GM12865 (cell line): ENCODE results near the gene ARHGAP6.
A peak's percentile ranks its signal among the peaks of the same experiment; 100 is the strongest.

Experiments
- DNase-seq: peaks from one replicate; pipeline ENCODE4 v3.0.0; 2010; ENCODE audit warnings: low read depth
- H3K4me3 ChIP-seq: 2 replicates; pipeline ENCODE4 v1.5.1; 2011; ENCODE audit warnings: mild to moderate bottlenecking, low read depth, low read length, control low read depth
- TF ChIP-seq, protein P1 (sequence below): IDR thresholded peaks from 2 replicates; pipeline ENCODE4 v1.5.1; 2011; ENCODE audit warnings: low read length, control low read depth, low read depth, inconsistent platforms; ENCODE audit not compliant: insufficient read depth; ENCODE audit errors: missing control alignments

ARHGAP6 gene

DNA sequence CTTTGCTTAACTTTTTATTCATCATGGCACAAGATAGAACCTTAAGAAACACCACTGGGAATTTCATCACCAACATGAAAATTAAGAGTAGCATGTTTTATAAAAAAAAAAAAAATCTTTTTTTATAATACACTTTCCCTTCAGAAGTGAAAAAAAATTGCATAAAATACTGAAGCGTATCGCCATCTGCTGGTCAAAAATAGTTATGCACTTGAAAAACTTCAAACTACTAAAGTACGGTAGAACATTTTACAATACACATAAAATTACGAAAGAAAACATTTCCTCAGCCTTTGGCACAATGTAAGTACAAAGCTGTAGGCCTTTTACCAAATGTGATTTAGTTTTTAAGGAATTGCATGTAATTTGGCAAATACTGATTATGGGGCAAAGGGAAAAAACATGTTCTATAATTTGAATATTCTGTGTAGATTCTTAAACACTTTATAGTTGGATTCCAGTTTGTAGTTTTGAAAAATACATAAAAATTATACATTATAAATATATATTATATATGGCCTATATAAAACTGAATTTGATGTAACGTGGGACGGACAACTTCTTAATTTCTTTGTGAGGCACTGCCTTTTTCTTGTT, 528.1 kb downstream of the ARHGAP6 start:
- DNase-seq, result peak; percentile 34
- TF ChIP-seq, protein P1, sequence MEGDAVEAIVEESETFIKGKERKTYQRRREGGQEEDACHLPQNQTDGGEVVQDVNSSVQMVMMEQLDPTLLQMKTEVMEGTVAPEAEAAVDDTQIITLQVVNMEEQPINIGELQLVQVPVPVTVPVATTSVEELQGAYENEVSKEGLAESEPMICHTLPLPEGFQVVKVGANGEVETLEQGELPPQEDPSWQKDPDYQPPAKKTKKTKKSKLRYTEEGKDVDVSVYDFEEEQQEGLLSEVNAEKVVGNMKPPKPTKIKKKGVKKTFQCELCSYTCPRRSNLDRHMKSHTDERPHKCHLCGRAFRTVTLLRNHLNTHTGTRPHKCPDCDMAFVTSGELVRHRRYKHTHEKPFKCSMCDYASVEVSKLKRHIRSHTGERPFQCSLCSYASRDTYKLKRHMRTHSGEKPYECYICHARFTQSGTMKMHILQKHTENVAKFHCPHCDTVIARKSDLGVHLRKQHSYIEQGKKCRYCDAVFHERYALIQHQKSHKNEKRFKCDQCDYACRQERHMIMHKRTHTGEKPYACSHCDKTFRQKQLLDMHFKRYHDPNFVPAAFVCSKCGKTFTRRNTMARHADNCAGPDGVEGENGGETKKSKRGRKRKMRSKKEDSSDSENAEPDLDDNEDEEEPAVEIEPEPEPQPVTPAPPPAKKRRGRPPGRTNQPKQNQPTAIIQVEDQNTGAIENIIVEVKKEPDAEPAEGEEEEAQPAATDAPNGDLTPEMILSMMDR, result peak; percentile 21

DNA sequence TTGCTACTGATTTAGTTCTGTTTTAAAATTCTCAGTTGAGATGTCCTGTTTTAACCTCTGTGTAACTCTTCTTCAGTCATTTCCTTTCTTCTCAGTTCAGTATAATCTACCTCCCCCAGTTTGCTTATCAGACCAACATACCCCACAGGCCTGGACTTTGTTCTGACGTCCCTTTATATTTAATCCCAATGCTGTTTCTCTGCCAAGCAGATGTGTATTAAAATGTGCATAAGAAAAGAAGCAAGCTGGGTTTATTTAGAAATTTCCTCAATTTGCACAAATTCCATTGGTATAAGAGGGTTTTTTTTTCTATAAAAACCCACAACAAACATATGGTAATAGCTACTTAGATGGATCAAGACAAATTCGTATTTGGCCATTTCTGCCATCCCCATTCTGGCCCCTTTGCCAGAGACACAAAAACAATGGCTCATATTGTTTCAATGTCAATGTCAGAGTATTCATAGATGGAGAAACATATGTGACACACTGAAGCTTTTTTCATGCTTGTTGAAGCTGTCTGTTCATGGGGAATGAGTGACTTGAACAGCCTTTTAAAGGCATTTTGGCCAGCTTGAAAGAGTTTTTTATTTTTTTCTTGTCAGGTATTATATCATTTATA, 530.0 kb downstream of the ARHGAP6 start:
- no peak overlapping the region for H3K4me3 ChIP-seq
- TF ChIP-seq, protein P1, result no peak
- no peak for DNase-seq

More for the DNA sequence above, 528.1 kb downstream of the ARHGAP6 start:
- H3K4me3 ChIP-seq, result no peak overlapping the region

DNA sequence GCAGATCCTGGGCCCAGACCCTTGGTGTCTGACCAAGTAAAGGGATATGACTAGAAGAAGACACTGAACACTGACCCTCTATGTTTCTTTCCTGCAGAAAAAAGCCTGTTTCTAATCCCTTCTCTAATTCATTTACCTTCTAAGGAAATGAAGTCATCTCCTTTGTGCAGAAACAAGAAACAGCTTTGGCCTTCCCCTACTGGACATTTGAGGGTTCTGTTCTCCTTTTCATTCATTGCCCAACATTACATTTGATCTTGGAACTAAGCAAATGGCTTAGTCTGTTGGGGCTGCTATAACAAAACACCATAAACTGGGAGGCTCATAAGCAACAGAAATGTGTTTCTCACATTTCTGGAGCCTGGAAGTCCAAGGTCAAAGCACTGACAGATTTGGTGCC, 534.6 kb downstream of the ARHGAP6 start:
- TF ChIP-seq, protein P1, result no peak
- H3K4me3 ChIP-seq, result no peak overlapping the region
- DNase-seq, result no peak

DNA sequence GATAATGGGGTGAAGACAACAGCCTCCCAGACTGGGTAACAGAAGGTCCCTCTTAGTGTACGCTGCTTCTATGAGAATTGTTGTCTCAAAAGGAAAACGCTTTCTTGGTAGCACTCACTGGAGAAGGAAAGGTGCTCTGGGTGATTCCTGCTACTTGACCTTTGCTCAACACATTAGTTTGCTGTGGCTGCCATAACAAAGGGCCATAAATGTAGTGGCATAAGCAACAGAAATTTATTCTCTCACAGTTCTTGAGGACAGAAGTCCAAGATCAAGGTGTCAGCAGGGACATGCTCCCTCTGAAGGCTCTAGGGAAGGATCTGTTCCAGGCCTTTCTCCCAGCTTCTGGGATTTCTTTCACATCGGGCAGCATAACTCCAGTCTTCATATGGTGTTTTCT, 535.6 kb downstream of the ARHGAP6 start:
- H3K4me3 ChIP-seq, result no peak overlapping the region
- DNase-seq, result no peak
- TF ChIP-seq, protein P1, result no peak

DNA sequence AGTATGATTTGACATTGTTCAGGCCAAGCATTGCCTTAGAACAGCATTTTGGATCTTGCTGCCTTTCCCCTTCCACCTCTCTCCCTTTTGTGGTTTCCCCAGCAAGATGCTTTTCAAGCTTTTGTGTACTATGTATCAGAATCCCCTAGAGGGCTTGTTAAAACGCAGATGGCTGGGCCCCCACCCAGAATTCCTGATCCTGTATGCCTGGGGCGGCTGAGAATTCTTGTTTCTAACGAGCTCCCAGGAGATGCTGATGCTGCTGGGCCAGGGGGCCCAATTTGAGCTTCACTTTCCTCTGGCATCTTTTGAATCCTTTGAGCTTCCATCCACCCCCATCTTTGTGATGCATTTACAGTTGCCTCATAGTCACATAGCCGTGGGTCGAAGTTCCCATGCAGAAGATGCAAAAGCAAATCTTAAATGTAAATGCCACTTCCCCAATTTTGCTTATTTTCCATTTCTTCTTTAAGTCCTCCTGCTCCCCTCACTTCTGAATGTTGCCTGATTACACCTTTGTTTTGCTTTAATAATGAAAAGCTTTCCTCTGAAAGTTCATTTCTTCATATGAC, 536.1 kb downstream of the ARHGAP6 start:
- TF ChIP-seq, protein P1, result no peak
- H3K4me3 ChIP-seq, result no peak overlapping the region
- DNase-seq, result no peak

DNA sequence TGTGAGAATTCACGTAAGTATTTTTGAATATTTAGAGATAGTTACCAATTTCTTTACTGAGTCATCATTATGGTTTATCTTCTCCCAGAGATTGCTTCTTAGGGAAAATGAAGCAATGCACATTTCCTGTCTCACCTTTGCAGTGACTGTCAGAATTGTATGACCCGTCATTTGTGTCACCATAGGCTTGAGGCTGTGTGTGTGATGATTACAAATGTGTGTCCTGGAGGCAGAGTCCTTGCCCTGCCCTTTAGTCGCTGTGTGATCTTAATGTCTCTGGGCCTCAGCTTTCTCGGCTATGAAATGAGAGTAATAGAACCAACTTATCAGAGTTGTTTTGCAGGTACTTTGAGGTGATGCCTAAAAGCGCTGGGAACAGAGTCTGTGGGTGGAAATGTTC, 540.7 kb downstream of the ARHGAP6 start:
- TF ChIP-seq, protein P1, result no peak
- H3K4me3 ChIP-seq, result no peak overlapping the region
- no peak for DNase-seq
